ENCODE measurements around the gene ADGRA1.

The ADGRA1 gene

DNA sequence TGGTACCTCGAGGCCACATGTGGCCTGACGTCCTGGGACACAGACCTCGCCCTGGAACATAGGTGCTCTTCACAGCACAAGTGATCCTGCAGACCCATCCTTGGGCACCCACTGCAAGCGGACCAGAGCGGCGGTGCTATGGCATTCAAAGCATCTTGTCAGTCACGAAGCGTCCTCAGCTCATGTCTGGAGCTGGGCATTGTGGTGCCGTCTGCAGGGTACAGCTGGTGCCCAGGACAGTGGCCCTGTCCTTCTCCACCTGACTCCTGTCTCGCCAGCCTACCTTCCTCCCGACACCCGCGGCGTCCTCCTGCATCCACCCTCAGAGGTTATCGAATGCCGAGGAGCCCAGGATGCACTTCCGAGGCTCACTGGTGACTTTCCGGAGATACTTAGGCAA is 26.5 kb downstream of the ADGRA1 start:
- DNase-seq (ENCODE audit: insufficient read length, low spot score), result no peak
- TF ChIP-seq SPI1 (IDR thresholded peaks at IDR 0.05; ENCODE audit: low read depth, low read length), result no peak
- no peak for TF ChIP-seq PAX5 (IDR thresholded peaks at IDR 0.05; ENCODE audit: insufficient read depth, low read length, severe bottlenecking)
- no peak for TF ChIP-seq TAF1 (IDR thresholded peaks at IDR 0.05; ENCODE audit: low read depth, low read length)
- no peak for TF ChIP-seq POU2F2 (IDR thresholded peaks at IDR 0.05; ENCODE audit: low read depth, low read length)
- no peak for TF ChIP-seq POLR2A (IDR thresholded peaks at IDR 0.05; ENCODE audit: low read depth, low read length)
- TF ChIP-seq POLR2AphosphoS5 (IDR thresholded peaks at IDR 0.05; ENCODE audit: low read depth, low read length), result no peak
- FAIRE-seq, result no peak

GRCh38 chr10:133114726-133115452 is 27.2 kb downstream of the ADGRA1 start:
- FAIRE-seq (no peak), DNase-seq (ENCODE audit: insufficient read length, low spot score) (no peak)
- TF ChIP-seq POU2F2 (IDR thresholded peaks at IDR 0.05; ENCODE audit: low read depth, low read length), result no peak

GRCh38 chr10:133115453-133115842 is 27.7 kb downstream of the ADGRA1 start:
- no peak for FAIRE-seq
- DNase-seq (ENCODE audit: insufficient read length, low spot score), result no peak
- no peak for TF ChIP-seq POLR2A (IDR thresholded peaks at IDR 0.05; ENCODE audit: low read depth, low read length)
- no peak for TF ChIP-seq POLR2AphosphoS5 (IDR thresholded peaks at IDR 0.05; ENCODE audit: low read depth, low read length)
- TF ChIP-seq SPI1 (IDR thresholded peaks at IDR 0.05; ENCODE audit: low read depth, low read length), result no peak
- TF ChIP-seq PAX5 (IDR thresholded peaks at IDR 0.05; ENCODE audit: insufficient read depth, low read length, severe bottlenecking), result no peak
- no peak for TF ChIP-seq POU2F2 (IDR thresholded peaks at IDR 0.05; ENCODE audit: low read depth, low read length)
- no peak for TF ChIP-seq TAF1 (IDR thresholded peaks at IDR 0.05; ENCODE audit: low read depth, low read length)

DNA sequence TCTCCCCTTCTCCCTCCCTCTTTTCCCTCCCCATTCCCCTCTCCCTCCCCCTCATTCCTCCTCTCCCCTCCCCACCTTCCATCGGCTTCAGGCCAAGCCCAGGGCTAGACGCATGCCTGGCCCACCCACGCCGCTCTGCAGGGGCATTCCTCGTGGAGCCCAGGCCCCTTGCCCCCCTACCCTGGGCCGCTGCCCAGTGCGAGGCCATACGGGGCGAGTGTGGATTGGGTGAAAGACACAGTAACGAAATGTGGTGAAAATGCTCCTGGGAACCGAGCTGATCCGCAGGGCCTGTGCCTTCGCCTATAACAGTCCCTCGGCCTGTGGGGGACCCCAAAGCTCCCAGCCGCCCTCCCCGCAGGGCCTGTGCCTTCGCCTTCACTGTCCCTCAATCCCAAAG is 28.3 kb downstream of the ADGRA1 start:
- no peak for FAIRE-seq
- no peak for DNase-seq (ENCODE audit: insufficient read length, low spot score)
- no peak for TF ChIP-seq TAF1 (IDR thresholded peaks at IDR 0.05; ENCODE audit: low read depth, low read length)
- no peak for TF ChIP-seq POU2F2 (IDR thresholded peaks at IDR 0.05; ENCODE audit: low read depth, low read length)
- TF ChIP-seq PAX5 (IDR thresholded peaks at IDR 0.05; ENCODE audit: insufficient read depth, low read length, severe bottlenecking), result no peak
- TF ChIP-seq POLR2AphosphoS5 (IDR thresholded peaks at IDR 0.05; ENCODE audit: low read depth, low read length), result no peak
- TF ChIP-seq POLR2A (IDR thresholded peaks at IDR 0.05; ENCODE audit: low read depth, low read length), result no peak
- no peak for TF ChIP-seq SPI1 (IDR thresholded peaks at IDR 0.05; ENCODE audit: low read depth, low read length)

DNA sequence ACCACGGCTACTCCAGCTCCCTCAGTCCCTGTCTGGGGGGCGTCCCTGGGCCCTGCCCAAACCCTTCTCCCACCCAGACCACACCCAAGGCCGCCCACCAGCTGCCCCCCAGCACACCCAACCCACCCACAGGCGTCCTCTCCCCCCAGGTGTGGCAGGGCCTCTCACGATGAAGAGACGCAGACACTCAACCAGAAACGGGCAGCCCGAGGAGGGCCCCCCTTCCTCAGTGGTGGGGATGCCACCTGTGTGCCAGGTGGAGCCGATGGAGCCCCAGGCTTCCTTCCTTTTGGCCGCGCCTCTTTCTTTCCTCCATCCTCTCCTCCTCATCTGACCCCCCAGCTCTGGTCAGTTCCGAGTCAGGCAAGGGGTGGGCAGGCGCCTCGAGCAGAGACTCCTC is 28.7 kb downstream of the ADGRA1 start:
- FAIRE-seq (no peak), DNase-seq (ENCODE audit: insufficient read length, low spot score) (no peak)
- TF ChIP-seq POLR2AphosphoS5 (IDR thresholded peaks at IDR 0.05; ENCODE audit: low read depth, low read length), result no peak
- TF ChIP-seq POU2F2 (IDR thresholded peaks at IDR 0.05; ENCODE audit: low read depth, low read length), result no peak
- TF ChIP-seq POLR2A (IDR thresholded peaks at IDR 0.05; ENCODE audit: low read depth, low read length), result no peak
- TF ChIP-seq TAF1 (IDR thresholded peaks at IDR 0.05; ENCODE audit: low read depth, low read length), result no peak
- TF ChIP-seq PAX5 (IDR thresholded peaks at IDR 0.05; ENCODE audit: insufficient read depth, low read length, severe bottlenecking), result no peak
- TF ChIP-seq SPI1 (IDR thresholded peaks at IDR 0.05; ENCODE audit: low read depth, low read length), result no peak

GRCh38 chr10:133117036-133117687 is 29.4 kb downstream of the ADGRA1 start:
- DNase-seq (ENCODE audit: insufficient read length, low spot score) (no peak), FAIRE-seq (no peak)
- TF ChIP-seq POLR2A (IDR thresholded peaks at IDR 0.05; ENCODE audit: low read depth, low read length) (no peak), PAX5 (IDR thresholded peaks at IDR 0.05; ENCODE audit: insufficient read depth, low read length, severe bottlenecking) (no peak), POLR2AphosphoS5 (IDR thresholded peaks at IDR 0.05; ENCODE audit: low read depth, low read length) (no peak), POU2F2 (IDR thresholded peaks at IDR 0.05; ENCODE audit: low read depth, low read length) (no peak), SPI1 (IDR thresholded peaks at IDR 0.05; ENCODE audit: low read depth, low read length) (no peak)

GRCh38 chr10:133117688-133118071 is 30.0 kb downstream of the ADGRA1 start:
- no peak for FAIRE-seq
- no peak for DNase-seq (ENCODE audit: insufficient read length, low spot score)
- TF ChIP-seq POLR2AphosphoS5 (IDR thresholded peaks at IDR 0.05; ENCODE audit: low read depth, low read length) (no peak), POU2F2 (IDR thresholded peaks at IDR 0.05; ENCODE audit: low read depth, low read length) (no peak), PAX5 (IDR thresholded peaks at IDR 0.05; ENCODE audit: insufficient read depth, low read length, severe bottlenecking) (no peak), SPI1 (IDR thresholded peaks at IDR 0.05; ENCODE audit: low read depth, low read length) (no peak)

DNA sequence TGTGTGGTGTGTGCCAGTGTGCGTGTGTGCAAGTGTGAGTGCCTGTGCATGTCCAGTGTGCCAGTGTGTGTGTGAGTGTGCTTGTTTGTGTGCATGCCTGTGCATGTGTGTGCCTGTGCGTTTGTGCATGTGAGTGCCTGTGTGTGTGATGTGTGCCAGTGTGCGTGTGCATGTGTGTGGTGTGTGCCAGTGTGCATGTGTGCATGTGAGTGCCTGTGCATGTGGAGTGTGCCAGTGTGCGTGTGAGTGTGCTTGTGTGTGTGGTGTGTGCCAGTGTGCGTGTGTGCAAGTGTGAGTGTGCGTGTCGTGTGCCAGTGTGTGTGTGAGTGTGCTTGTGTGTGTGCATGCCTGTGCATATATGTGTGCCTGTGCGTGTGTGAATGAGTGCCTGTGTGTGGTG is 33.8 kb downstream of the ADGRA1 start:
- peak; percentile 75 for FAIRE-seq
- no peak for TF ChIP-seq POU2F2 (IDR thresholded peaks at IDR 0.05; ENCODE audit: low read depth, low read length)
- TF ChIP-seq POLR2A (IDR thresholded peaks at IDR 0.05; ENCODE audit: low read depth, low read length), result no peak
- TF ChIP-seq PAX5 (IDR thresholded peaks at IDR 0.05; ENCODE audit: insufficient read depth, low read length, severe bottlenecking), result no peak
- no peak for TF ChIP-seq POLR2AphosphoS5 (IDR thresholded peaks at IDR 0.05; ENCODE audit: low read depth, low read length)
- no peak for TF ChIP-seq SPI1 (IDR thresholded peaks at IDR 0.05; ENCODE audit: low read depth, low read length)
- TF ChIP-seq TAF1 (IDR thresholded peaks at IDR 0.05; ENCODE audit: low read depth, low read length), result no peak
- no peak for DNase-seq (ENCODE audit: insufficient read length, low spot score)

DNA sequence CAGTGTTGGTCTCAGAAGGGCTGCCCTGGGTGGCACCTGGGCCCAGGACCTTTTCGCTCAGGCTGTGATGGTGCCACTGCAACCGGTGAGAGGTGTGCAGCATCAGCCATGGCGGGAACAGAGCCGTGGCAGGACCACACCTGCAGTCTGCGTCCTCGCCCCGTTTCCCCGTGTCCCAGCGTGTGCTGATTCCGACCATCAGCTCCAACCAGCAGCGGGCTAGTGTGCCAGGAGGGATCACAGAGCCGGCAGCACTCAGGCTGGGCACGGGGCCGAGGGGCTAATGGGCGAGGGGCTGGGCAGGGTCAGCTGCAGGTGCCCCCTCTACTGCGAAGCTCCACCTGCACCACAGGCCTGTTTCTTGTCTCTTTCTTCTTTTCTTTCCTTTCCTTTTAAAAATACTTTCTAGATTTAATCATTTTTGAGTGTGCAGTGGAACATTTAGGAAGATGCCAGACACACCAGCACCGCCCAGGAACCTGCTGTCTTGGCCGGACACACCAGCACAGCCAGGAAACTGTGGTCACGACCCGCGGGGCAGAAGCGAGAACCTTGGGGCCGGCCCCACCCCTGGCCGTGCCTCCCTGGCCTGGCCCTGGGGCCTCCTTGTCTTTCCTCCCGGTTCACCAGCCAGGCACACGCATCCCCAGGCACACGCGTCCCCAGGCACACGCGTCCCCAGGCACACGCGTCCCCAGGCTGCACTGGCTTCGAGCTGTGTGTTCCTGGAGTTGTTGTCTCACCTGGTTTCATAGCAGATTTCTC is 34.6 kb downstream of the ADGRA1 start:
- DNase-seq (ENCODE audit: insufficient read length, low spot score) (no peak), FAIRE-seq (no peak)
- no peak for TF ChIP-seq POLR2AphosphoS5 (IDR thresholded peaks at IDR 0.05; ENCODE audit: low read depth, low read length)
